Sigmoid colon (tissue), 7 donors: ENCODE data around the gene PRSS22. TPM values are rescaled to one million over a fixed set of nuclear protein-coding genes. Genes with fewer than 3 reads are reported as not detected.

ENCODE experiments used
- DNase-seq: peaks from one replicate; pipeline ENCODE4 v3.0.0-alpha.2; 2019
- H3K27ac ChIP-seq, 4 donors: fragments of 200-600 bp; sonication (generic); one replicate each; pipeline ENCODE4 v1.5.1; 2016 to 2019; ENCODE audit warnings: mild to moderate bottlenecking in 1 of 4
- H3K27me3 ChIP-seq, 3 donors: fragments of 200-600 bp; sonication (generic); one replicate each; pipeline ENCODE4 v1.5.1; 2019; ENCODE audit warnings: mild to moderate bottlenecking in 1 of 3
- H3K36me3 ChIP-seq, 4 donors: fragments of 200-600 bp; sonication (generic); one replicate each; pipeline ENCODE4 v1.5.1; 2016 to 2019
- H3K4me1 ChIP-seq, 4 donors: fragments of 200-600 bp; sonication (generic); one replicate each; pipeline ENCODE4 v1.5.1; 2017 to 2019
- H3K4me3 ChIP-seq, 4 donors: fragments of 200-600 bp; sonication (generic); one replicate each; pipeline ENCODE4 v1.5.1; 2017 to 2019; ENCODE audit warnings: mild to moderate bottlenecking in 2 of 4, moderate library complexity in 1 of 4
- H3K9me3 ChIP-seq, 4 donors: fragments of 200-600 bp in 3 of 4; sonication (generic) in 3 of 4; one replicate each; pipeline versions ENCODE4 v1.5.1 to v1.6.1; 2013 to 2019
- CTCF ChIP-seq, 4 experiments: fragments of 450-650 bp in 3 of 4; fragments of 200-600 bp in 1 of 4; IDR thresholded peaks; one replicate each; pipeline ENCODE4 v1.5.1; 2016 to 2019; ENCODE audit warnings: antibody characterized with exemption in 4 of 4, mild to moderate bottlenecking in 3 of 4, moderate library complexity in 2 of 4
- EP300 ChIP-seq, 4 donors: sonication (generic); formaldehyde crosslinking; IDR thresholded peaks; one replicate each; pipeline ENCODE4 v1.6.1; 2017; ENCODE audit warnings: antibody characterized with exemption in 4 of 4
- POLR2A ChIP-seq, 2 donors: fragments of 450-650 bp; IDR thresholded peaks; one replicate each; pipeline ENCODE4 v1.6.1; 2016; ENCODE audit warnings: antibody characterized with exemption in 2 of 2, mild to moderate bottlenecking in 2 of 2, moderate library complexity in 2 of 2
- POLR2AphosphoS5 ChIP-seq, 4 donors: sonication (generic); formaldehyde crosslinking; IDR thresholded peaks; one replicate each; pipeline ENCODE4 v1.6.1; 2017; ENCODE audit warnings: antibody characterized with exemption in 4 of 4
- WGBS, 2 donors: extraction: QIAGEN DNeasy Blood & Tissue Kit; methylation state at CpG; one replicate each; pipeline ENCODE4 v1.1.7; 2013; 5-methylcytosine and 5-hydroxymethylcytosine counted together
- intact Hi-C: fragments of 100-400 bp; cut with DNase I; formaldehyde crosslinking; loops from one replicate; pipeline ENCODE4 v1.15.1; 2023
- polyA plus RNA-seq, 3 donors: library from polyadenylated mRNA; stranded (reverse); fragments of 200-250 nt; gene quantifications; one replicate each; pipeline ENCODE4 v1.2.3, GENCODE V29; 2013
- total RNA-seq, 4 donors: library from RNA; depleted of rRNA; stranded (reverse); fragments of >200 nt; gene quantifications; one replicate each; pipeline ENCODE4 v1.1.0, GENCODE V29; 2016
- donor health status: healthy with polysubstance abuse.
- donor health status: Bipolar disorder and iron deficiency.
- donor health status: healthy.

Gene PRSS22
- total and polyA plus RNA-seq, 7 donors: 20.8 TPM; not detected in 6

- intact Hi-C loops: no loop called here
- peak overlapping the region in 1 of 4 donors; percentile 46 for H3K27ac ChIP-seq
- WGBS, 2 donors: 30 to 49% methylated on average over 22 of the region's 22 CpGs
- peak in 1 of 4 donors; percentile 6 for TF ChIP-seq POLR2AphosphoS5 (IDR thresholded peaks at IDR 0.05)
- no peak for TF ChIP-seq EP300 (IDR thresholded peaks at IDR 0.05)
- no peak overlapping the region for H3K4me3 ChIP-seq
- H3K9me3 ChIP-seq: no peaks in the 10 kb centered on the region
- H3K27me3 ChIP-seq: peaks cover 0 to 64% (median 16%) of the 10 kb centered on the region in 3 donors
- H3K36me3 ChIP-seq: no peaks in the 10 kb centered on the region
- no peaks in the 10 kb centered on the region for H3K4me1 ChIP-seq
- no peak for DNase-seq
Measured at GRCh38 chr16:2835638-2836493, 22.1 kb downstream of the PRSS22 start.

- no peak for DNase-seq
- H3K36me3 ChIP-seq: no peaks in the 10 kb centered on the region
- TF ChIP-seq POLR2AphosphoS5 (IDR thresholded peaks at IDR 0.05) (no peak), POLR2A (IDR thresholded peaks at IDR 0.05) (no peak), EP300 (IDR thresholded peaks at IDR 0.05) (no peak), CTCF (IDR thresholded peaks at IDR 0.05) (no peak)
- H3K4me3 ChIP-seq: no peak overlapping the region
- peaks cover 0 to 61% (median 11%) of the 10 kb centered on the region in 3 donors for H3K27me3 ChIP-seq
- no peaks in the 10 kb centered on the region for H3K9me3 ChIP-seq
- WGBS, 2 donors: 93% methylated on average over 3 of the region's 3 CpGs
- intact Hi-C loops: no loop called here
- no peaks in the 10 kb centered on the region for H3K4me1 ChIP-seq
- H3K27ac ChIP-seq: no peak overlapping the region
Measured at GRCh38 chr16:2834968-2835367, 23.0 kb downstream of the PRSS22 start.

- Histone ChIP-seq H3K9me3 (no peaks in the 10 kb centered on the region), H3K27ac (no peak overlapping the region), H3K4me3 (no peak overlapping the region), H3K36me3 (no peaks in the 10 kb centered on the region), H3K4me1 (no peaks in the 10 kb centered on the region), H3K27me3 (peaks cover 0 to 67% (median 0%) of the 10 kb centered on the region in 3 donors)
- WGBS, 2 donors: 75 to 80% methylated on average over 7 of the region's 7 CpGs
- DNase-seq: no peak
- intact Hi-C loops: no loop called here
- TF ChIP-seq CTCF (IDR thresholded peaks at IDR 0.05) (no peak), POLR2AphosphoS5 (IDR thresholded peaks at IDR 0.05) (no peak), EP300 (IDR thresholded peaks at IDR 0.05) (no peak), POLR2A (IDR thresholded peaks at IDR 0.05) (no peak)
Measured at GRCh38 chr16:2833776-2834175, 24.2 kb downstream of the PRSS22 start.

- 90 to 91% methylated on average over 15 of the region's 15 CpGs for WGBS, 2 donors
Measured at GRCh38 chr16:2831203-2831602, 26.8 kb downstream of the PRSS22 start.

More at GRCh38 chr16:2831203-2831602, 26.8 kb downstream of the PRSS22 start:
- no peaks in the 10 kb centered on the region for H3K4me1 ChIP-seq
- intact Hi-C loops: no loop called here
- no peak for DNase-seq
- TF ChIP-seq POLR2AphosphoS5 (IDR thresholded peaks at IDR 0.05): no peak
- no peak for TF ChIP-seq EP300 (IDR thresholded peaks at IDR 0.05)
- TF ChIP-seq CTCF (IDR thresholded peaks at IDR 0.05): no peak
- TF ChIP-seq POLR2A (IDR thresholded peaks at IDR 0.05): no peak
- peaks cover 0 to 45% (median 0%) of the 10 kb centered on the region in 3 donors for H3K27me3 ChIP-seq
- no peaks in the 10 kb centered on the region for H3K36me3 ChIP-seq
- H3K9me3 ChIP-seq: no peaks in the 10 kb centered on the region
- H3K4me3 ChIP-seq: no peak overlapping the region
- H3K27ac ChIP-seq: no peak overlapping the region
